ENCODE results near the gene PEAK3. TPM values are rescaled to one million over a fixed set of nuclear protein-coding genes. Genes with fewer than 3 reads are reported as not detected.

Gene PEAK3
- total and polyA plus RNA-seq, 10 of the 15 experiments (the other 5 are each of a cell fraction or from before 2014, with no cell fraction given), result 0.03 to 0.10 (median 0.05) TPM; not detected in 7

GRCh38 chr19:2309734-2310362 lies 27.9 kb upstream of the PEAK3 start:
- ChIA-PET SMC1A (ENCODE audit: uncharacterized antibody, unreplicated experiment) (no interaction called here), POLR2A (interaction anchor here (0.5 kb wide), 1 partner anchor 13 kb away, joined by 4 read pairs; no protein-coding TSS in a partner anchor), CTCF (no interaction called here), RAD21 (ENCODE audit: unreplicated experiment) (no interaction called here)
- Histone ChIP-seq H3K4me3 (no peak overlapping the region), H3K9ac (ENCODE audit: control insufficient read depth, insufficient read depth, low read length) (no peak overlapping the region), H3K4me2 (ENCODE audit: control insufficient read depth, insufficient read depth) (no peak overlapping the region), H4K20me1 (ENCODE audit: control insufficient read depth, insufficient read depth) (no peaks in the 10 kb centered on the region), H3K36me3 (ENCODE audit: control insufficient read depth in 2 of 2, insufficient read depth in 2 of 2, low read length in 1 of 2) (no peaks in the 10 kb centered on the region), H2AFZ (ENCODE audit: control insufficient read depth, low read depth, low read length) (no peak overlapping the region), H3K9me3 (replicated peaks; ENCODE audit: control insufficient read depth, insufficient read depth, low read length) (peaks cover 3% of the 10 kb centered on the region; the same call in 1 of the 3 replicates), H3K4me1 (ENCODE audit: control insufficient read depth, insufficient read depth, low read length) (no peaks in the 10 kb centered on the region), H3K79me2 (ENCODE audit: control insufficient read depth, insufficient read depth, low read length) (no peaks in the 10 kb centered on the region), H3K27me3 (replicated peaks in 1 of 2; ENCODE audit: control insufficient read depth in 2 of 2, insufficient read depth in 2 of 2, low read length in 1 of 2) (peaks cover 5 to 6% of the 10 kb centered on the region in 2 experiments; a peak in 3 of 4 replicates), H3K27ac (ENCODE audit: control insufficient read depth, insufficient read depth) (no peak overlapping the region)
- no peak for FAIRE-seq
- intact Hi-C loops (cut with micrococcal nuclease; ENCODE audit: unreplicated experiment) (no loop called here), in situ Hi-C loops (cut with MboI) (no loop called here)
- ATAC-seq, result no peak
- no peak for DNase-seq (ENCODE audit: low read depth, low spot score)
- BruUV-seq (replicated peaks), result no TSS peak
- 37% methylated on average over 17 of the region's 17 CpGs for WGBS (ENCODE audit: insufficient coverage, insufficient replicate concordance, low lambda C conversion rate, missing lambda C conversion rate)
- TF ChIP-seq E2F8 (IDR thresholded peaks at IDR 0.05; ENCODE audit: low read depth, partially characterized antibody) (no peak), SMC3 (IDR thresholded peaks at IDR 0.05; ENCODE audit: borderline replicate concordance, low read length) (no peak), RFX5 (IDR thresholded peaks at IDR 0.05; ENCODE audit: low read depth, low read length) (no peak), SMAD5 (IDR thresholded peaks at IDR 0.05; ENCODE audit: low read depth) (no peak), CREM (IDR thresholded peaks at IDR 0.05; ENCODE audit: low read depth) (no peak), ASH2L (IDR thresholded peaks at IDR 0.05; ENCODE audit: borderline replicate concordance, low read depth) (no peak), POU2F2 (IDR thresholded peaks at IDR 0.05; ENCODE audit: borderline replicate concordance, low read depth, low read length) (no peak), CBX5 (IDR thresholded peaks at IDR 0.05; ENCODE audit: low read depth) (no peak), IRF4 (IDR thresholded peaks at IDR 0.05; ENCODE audit: low read depth, low read length) (no peak), FOXM1 (IDR thresholded peaks at IDR 0.05; ENCODE audit: low read depth, low read length) (no peak), ZBTB33 (IDR thresholded peaks at IDR 0.05) (no peak), CUX1 (IDR thresholded peaks at IDR 0.05; ENCODE audit: insufficient replicate concordance, low read depth, low read length) (no peak), NR2F1 (conservative IDR thresholded peaks at IDR 0.05) (no peak)
